ENCODE data around the gene SCGB3A2.

Gene SCGB3A2

DNA sequence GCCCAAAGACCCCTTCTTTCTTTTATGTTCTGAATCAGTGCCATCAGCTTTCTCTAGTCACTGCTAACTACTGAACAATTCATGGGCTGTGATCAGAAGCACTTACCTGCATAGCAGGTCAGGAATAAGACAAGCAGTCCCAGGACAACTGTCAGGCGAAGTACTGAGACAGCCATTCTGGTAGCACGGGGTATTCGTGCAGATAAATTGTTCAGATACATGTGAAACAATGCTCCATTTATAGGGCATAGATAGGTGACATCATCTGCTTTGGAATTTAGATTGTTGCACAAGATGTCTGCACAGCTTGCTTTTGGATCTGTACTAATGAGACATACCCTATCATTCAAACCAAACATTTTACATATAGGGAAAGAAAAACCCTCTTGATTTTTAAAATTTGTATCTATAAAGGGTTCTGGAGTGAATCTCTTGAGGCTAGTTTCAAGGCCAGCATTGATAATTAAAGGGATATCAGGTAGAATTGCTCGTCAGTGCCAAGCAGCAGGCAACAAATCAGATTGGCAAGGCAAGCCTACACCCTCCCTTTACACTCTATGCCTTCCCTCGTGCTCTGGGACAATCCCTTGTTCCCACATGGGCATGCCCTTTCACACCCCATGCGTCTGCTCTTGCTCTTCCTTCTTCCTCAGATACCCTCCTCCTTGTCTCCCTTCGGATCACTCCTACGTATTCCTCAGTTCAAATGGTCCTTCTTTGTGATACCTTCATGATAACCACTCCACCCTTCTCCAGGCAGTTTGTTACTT, 28.0 kb downstream of the SCGB3A2 start, which contains the start of gene C5orf46:
Gene C5orf46 (minus strand): TSS at position 213 of the 770 bp plus-strand sequence. CDS start 37 bp downstream, at position 176.
- no peak for TF ChIP-seq EZH2phosphoT487 (conservative IDR thresholded peaks at IDR 0.05; ENCODE audit: low read length)
- TF ChIP-seq, protein P1, sequence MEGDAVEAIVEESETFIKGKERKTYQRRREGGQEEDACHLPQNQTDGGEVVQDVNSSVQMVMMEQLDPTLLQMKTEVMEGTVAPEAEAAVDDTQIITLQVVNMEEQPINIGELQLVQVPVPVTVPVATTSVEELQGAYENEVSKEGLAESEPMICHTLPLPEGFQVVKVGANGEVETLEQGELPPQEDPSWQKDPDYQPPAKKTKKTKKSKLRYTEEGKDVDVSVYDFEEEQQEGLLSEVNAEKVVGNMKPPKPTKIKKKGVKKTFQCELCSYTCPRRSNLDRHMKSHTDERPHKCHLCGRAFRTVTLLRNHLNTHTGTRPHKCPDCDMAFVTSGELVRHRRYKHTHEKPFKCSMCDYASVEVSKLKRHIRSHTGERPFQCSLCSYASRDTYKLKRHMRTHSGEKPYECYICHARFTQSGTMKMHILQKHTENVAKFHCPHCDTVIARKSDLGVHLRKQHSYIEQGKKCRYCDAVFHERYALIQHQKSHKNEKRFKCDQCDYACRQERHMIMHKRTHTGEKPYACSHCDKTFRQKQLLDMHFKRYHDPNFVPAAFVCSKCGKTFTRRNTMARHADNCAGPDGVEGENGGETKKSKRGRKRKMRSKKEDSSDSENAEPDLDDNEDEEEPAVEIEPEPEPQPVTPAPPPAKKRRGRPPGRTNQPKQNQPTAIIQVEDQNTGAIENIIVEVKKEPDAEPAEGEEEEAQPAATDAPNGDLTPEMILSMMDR (IDR thresholded peaks at IDR 0.05; ENCODE audit: insufficient read depth, low read length, poor library complexity, severe bottlenecking), result no peak
- no peak within 1 kb of the TSS for H3K27ac ChIP-seq (ENCODE audit: low read depth, low read length)
- H3K9ac ChIP-seq (ENCODE audit: low read length), result no peak within 1 kb of the TSS

DNA sequence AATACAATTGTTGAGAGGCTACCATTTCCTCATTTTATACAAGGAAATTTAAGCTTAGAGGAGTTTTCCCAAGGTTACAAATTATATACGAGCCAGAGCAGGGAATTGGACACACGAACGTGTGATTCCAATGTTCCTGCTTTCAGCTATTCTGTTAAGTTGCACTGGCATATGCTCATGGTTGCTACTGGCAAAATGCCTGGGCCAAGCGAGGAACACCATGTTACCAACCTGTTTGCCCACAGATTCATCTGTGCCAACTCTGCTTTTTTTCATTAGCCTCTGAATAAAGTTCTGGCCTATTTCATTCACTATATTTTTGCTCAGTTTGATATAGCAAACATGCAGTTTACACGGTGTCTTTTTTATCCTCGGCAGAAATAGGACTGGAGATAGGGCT, 32.9 kb downstream of the SCGB3A2 start:
- no peaks in the 10 kb centered on the region for H3K79me2 ChIP-seq (ENCODE audit: insufficient read depth, low read length)
- no peaks in the 10 kb centered on the region for H3K27me3 ChIP-seq (ENCODE audit: low read length)
- H3K4me2 ChIP-seq (ENCODE audit: low read depth, low read length, poor library complexity, severe bottlenecking), result no peak overlapping the region
- H3K9me2 ChIP-seq (replicated peaks; ENCODE audit: insufficient read depth, low read length), result no peaks in the 10 kb centered on the region
- no peaks in the 10 kb centered on the region for H3K36me3 ChIP-seq (ENCODE audit: low read length)
- no peak overlapping the region for H2AFZ ChIP-seq (ENCODE audit: low read depth, low read length, severe bottlenecking)
- no peak overlapping the region for H3K9ac ChIP-seq (ENCODE audit: low read length)
- no peaks in the 10 kb centered on the region for H3K9me3 ChIP-seq (ENCODE audit: insufficient read depth, low read length)
- H3F3A ChIP-seq (ENCODE audit: insufficient read depth), result no peaks in the 10 kb centered on the region
- TF ChIP-seq, protein P1 (IDR thresholded peaks at IDR 0.05; ENCODE audit: insufficient read depth, low read length, poor library complexity, severe bottlenecking), result no peak
- no peak for TF ChIP-seq EZH2phosphoT487 (conservative IDR thresholded peaks at IDR 0.05; ENCODE audit: low read length)
- H3K27ac ChIP-seq (ENCODE audit: low read depth, low read length), result no peak overlapping the region
- no peak overlapping the region for H3K4me3 ChIP-seq (ENCODE audit: insufficient read depth, low read length, poor library complexity, severe bottlenecking)
- no peaks in the 10 kb centered on the region for H4K20me1 ChIP-seq (ENCODE audit: low read depth, low read length)

More for the DNA sequence above, 28.0 kb downstream of the SCGB3A2 start, which contains the start of gene C5orf46:
- Histone ChIP-seq H2AFZ (ENCODE audit: low read depth, low read length, severe bottlenecking) (no peak within 1 kb of the TSS), H3F3A (ENCODE audit: insufficient read depth) (no peaks in the 10 kb centered on the region), H3K4me2 (ENCODE audit: low read depth, low read length, poor library complexity, severe bottlenecking) (no peak within 1 kb of the TSS), H4K20me1 (ENCODE audit: low read depth, low read length) (no peaks in the 10 kb centered on the region), H3K4me3 (ENCODE audit: insufficient read depth, low read length, poor library complexity, severe bottlenecking) (no peak within 1 kb of the TSS), H3K27me3 (ENCODE audit: low read length) (no peaks in the 10 kb centered on the region), H3K79me2 (ENCODE audit: insufficient read depth, low read length) (no peaks in the 10 kb centered on the region), H3K36me3 (ENCODE audit: low read length) (no peaks in the 10 kb centered on the region), H3K9me2 (replicated peaks; ENCODE audit: insufficient read depth, low read length) (no peaks in the 10 kb centered on the region), H3K9me3 (ENCODE audit: insufficient read depth, low read length) (no peaks in the 10 kb centered on the region)

DNA sequence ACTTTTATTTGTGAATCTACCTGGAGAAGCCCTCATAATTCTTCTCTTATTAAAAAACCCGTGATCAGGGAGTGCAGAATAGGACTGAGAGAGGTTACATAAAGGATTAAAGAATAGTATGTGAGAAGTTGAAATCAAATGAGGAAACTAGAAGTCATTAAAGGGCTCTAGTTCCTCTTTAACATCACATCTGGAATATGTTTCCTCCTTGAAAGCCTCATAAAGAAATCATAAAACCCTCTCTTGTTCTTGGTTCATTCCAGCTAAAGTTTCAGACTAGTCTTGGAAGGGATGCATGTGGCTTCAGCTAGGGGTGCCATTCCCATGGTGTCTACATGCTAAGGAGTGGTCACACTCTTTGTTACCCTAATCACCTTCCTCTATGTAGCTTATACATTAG, 33.5 kb downstream of the SCGB3A2 start:
- H3K27me3 ChIP-seq (ENCODE audit: low read length), result no peaks in the 10 kb centered on the region
- H3K79me2 ChIP-seq (ENCODE audit: insufficient read depth, low read length), result no peaks in the 10 kb centered on the region
- H3K36me3 ChIP-seq (ENCODE audit: low read length), result no peaks in the 10 kb centered on the region
- no peak overlapping the region for H3K4me3 ChIP-seq (ENCODE audit: insufficient read depth, low read length, poor library complexity, severe bottlenecking)
- H3K9me3 ChIP-seq (ENCODE audit: insufficient read depth, low read length), result no peaks in the 10 kb centered on the region
- H3K9ac ChIP-seq (ENCODE audit: low read length), result no peak overlapping the region
- H3F3A ChIP-seq (ENCODE audit: insufficient read depth), result no peaks in the 10 kb centered on the region
- TF ChIP-seq EZH2phosphoT487 (conservative IDR thresholded peaks at IDR 0.05; ENCODE audit: low read length), result no peak
- TF ChIP-seq, protein P1 (IDR thresholded peaks at IDR 0.05; ENCODE audit: insufficient read depth, low read length, poor library complexity, severe bottlenecking), result no peak
- no peaks in the 10 kb centered on the region for H3K9me2 ChIP-seq (replicated peaks; ENCODE audit: insufficient read depth, low read length)
- no peak overlapping the region for H3K4me2 ChIP-seq (ENCODE audit: low read depth, low read length, poor library complexity, severe bottlenecking)
- no peak overlapping the region for H2AFZ ChIP-seq (ENCODE audit: low read depth, low read length, severe bottlenecking)
- no peaks in the 10 kb centered on the region for H4K20me1 ChIP-seq (ENCODE audit: low read depth, low read length)
- no peak overlapping the region for H3K27ac ChIP-seq (ENCODE audit: low read depth, low read length)
